RPMI8226 (cell line): ENCODE data around the gene C22orf42.
A peak's percentile ranks its signal among the peaks of the same experiment; 100 is the strongest.

Experiments used
- DNase-seq: peaks from one replicate; pipeline ENCODE4 v3.0.0-alpha.2; 2015

C22orf42 gene

GRCh38 chr22:32132783-32133182, 26.3 kb downstream of the C22orf42 start:
- DNase-seq, result no peak

DNA sequence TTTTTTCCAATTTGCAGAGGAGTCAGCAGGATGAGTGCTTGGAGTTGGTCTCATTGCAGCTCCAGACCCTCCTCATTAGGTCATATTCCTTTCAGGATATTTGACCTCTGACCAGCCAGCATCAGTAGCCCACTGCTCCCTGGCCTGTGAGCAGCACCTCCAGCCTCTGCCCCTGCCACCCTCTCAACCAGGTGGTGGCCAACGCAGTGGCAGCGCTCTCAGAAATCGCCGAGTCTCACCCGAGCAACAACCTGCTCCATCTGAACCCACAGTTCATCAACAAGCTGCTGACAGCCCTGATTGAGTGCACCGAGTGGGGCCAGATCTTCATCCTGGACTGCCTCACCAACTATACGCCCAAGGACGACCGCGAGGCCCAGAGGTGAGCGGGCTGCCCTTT, 27.0 kb downstream of the C22orf42 start:
- no peak for DNase-seq

DNA sequence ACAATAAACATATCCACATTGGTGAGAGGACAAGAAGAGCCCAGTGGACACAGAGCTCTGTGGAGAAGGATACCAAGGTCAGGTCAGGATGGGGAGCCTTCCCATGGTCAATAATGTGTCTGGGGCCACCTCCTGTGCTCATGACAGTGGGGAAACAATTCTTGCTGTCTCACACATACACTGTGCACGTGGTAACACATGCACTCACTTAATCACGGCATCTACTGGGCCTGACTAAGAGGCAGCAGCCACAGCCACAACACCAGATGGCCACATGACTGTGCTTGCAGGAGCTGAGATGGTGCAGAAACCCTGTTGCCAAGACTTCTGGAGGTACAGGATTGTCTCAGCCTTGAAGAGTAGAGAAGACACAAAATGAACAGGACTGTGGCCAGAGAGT, 28.6 kb downstream of the C22orf42 start:
- DNase-seq, result no peak

DNA sequence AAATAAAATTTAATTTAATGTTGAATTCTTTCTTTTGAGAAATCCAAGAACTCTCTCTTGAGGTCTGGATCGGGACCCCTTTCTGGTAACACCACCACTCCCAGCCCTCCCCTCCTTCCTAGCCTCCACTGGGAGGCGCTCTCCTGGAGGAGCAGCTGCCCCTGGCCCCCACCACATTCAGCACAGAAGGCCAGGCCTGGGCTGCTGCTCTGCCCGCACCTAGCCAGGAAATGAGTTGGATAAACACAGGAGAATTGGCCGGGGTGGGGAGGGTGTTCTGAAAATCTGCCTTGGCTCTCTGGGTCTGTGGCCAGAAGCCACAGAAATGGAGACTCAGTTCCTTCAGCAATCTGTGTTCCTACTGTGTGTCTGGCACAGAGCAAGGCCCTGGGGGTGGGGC, 31.2 kb downstream of the C22orf42 start:
- DNase-seq, result no peak

- DNase-seq, result no peak
Measured at GRCh38 chr22:32123657-32124056, 35.4 kb downstream of the C22orf42 start.

DNA sequence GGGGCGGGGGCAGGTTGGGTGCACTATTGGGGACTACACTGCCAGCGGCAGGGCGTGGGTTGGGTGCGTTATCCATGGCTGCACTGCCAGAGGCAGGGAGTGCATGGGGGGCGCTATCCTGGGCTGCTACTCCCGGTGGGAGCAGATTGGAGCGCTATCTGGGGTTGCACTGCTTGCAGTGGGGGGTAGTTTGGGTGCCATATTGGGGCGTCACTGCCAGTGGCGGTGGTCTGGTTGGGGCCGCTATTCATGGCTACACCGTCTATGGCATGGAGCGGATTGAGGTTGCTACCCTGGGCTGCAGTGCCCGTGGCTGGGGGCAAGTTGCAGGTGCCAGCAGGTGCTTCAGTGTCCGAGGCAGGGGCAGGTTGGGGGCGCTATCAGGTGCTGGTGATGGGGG, 36.2 kb downstream of the C22orf42 start:
- DNase-seq, result no peak

- DNase-seq, result no peak
Measured at GRCh38 chr22:32120603-32121002, 38.5 kb downstream of the C22orf42 start.

DNA sequence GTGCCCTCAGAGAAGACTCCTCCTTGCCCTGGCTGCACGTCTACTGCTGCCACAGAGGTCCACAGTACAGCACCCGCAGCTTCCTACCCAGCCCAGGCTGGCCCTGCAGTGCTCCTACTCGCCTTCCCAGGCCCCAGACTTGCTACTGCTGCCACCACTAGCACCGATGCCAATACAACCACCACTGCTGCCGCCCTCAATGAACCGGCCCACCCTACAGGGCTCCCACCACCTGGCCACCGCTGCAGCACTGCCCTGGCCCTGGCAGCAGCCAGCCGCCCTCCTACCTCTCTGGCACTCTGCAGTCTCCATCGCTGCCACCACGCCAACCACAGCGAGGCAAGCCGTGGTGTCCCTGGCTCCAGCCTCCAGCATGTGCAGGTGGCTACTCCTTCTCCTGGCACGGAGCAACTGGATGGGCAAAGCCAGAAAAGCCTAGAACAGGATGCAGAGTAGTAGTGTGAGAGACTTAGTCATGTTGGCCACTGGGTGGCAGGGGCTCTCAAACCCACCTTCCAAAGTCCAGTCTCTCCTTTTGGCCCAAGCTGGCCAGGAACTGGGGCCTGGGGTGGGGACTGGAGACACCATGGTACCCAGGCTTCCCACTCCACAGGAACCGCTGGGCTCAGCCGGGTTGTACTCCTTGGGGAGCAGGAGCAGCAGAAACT, 39.4 kb downstream of the C22orf42 start:
- no peak for DNase-seq

DNA sequence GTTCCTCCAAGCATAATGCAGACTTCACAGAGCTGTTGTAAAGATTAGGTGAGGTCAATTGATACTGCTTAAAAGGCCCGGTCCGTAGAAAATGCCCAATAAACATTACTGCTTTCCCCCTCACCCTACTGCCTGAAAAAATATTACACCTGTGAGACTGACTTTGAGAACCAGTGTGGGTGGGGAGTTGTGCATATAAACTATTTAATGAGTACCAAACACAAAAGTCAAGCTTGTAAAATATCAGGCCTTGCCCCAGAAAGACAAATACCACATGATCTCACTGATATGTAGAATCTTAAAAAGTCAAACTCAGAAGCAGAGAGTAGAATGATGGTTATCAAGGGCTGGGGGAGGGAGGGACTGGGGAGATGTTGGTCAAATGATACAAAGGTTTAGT, 46.7 kb downstream of the C22orf42 start:
- no peak for DNase-seq

DNA sequence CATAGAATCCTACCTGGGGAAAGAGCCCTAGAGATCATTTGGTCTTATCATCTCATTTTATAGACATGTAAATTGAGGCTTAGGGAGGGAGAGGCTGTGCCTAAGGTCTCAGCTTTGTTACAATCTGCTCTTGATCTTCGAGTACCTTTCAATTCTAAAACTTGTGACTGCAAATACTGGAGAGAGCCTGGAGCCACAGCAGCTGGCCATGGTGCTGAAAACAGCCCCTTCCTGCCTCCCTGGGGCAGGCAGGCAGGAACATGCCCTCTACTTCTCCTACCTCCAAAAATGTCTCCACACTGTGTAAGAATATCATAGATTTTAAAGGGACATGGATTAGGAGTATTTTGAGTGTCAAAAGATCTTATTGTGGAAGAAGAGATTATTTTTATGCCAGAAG, 52.2 kb downstream of the C22orf42 start:
- DNase-seq, result peak; percentile 23

GRCh38 chr22:32103658-32104315, 55.3 kb downstream of the C22orf42 start:
- no peak for DNase-seq

DNA sequence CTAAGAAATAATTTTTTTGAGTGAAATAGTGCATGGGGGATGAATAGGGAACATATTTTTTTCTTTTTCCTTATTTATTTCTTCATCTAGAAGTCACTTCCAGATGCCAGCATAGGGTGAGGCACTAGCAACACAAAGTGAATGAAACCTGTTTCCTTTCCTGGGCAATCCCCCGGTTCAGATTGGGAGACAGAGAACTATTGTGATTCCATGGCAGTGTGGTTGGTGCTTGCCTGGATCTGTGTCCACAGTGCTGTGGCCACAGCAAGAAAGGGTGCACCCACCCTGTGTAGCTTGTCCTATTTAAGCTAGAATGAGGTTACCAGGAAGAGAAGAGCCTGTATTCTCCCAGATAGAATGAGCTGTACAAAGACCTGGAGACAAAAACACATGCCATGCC, 58.4 kb downstream of the C22orf42 start:
- DNase-seq, result no peak
